HFF-Myc (cell line): ENCODE results near the gene AHCY.
"Not testable (repeated sequence)": the region's sequence is repeated elsewhere in the genome, so short reads cannot be mapped to it uniquely, and the experiment has no call there.

Experiments used
- DNase-seq: peaks from one replicate; pipeline ENCODE4 v3.0.0-alpha.2; 2011; ENCODE audit warnings: low read depth; ENCODE audit errors: extremely low read depth
- H3K4me3 ChIP-seq: replicated peaks from 2 replicates; pipeline ENCODE4 v1.5.1; 2011; ENCODE audit warnings: low read depth, mild to moderate bottlenecking, control low read depth, low read length
- TF ChIP-seq, protein P1 (sequence below): IDR thresholded peaks from 2 replicates; pipeline ENCODE4 v1.5.1; 2012; ENCODE audit warnings: mild to moderate bottlenecking, low read depth, low read length, control low read depth; ENCODE audit errors: missing control alignments

AHCY gene

DNA sequence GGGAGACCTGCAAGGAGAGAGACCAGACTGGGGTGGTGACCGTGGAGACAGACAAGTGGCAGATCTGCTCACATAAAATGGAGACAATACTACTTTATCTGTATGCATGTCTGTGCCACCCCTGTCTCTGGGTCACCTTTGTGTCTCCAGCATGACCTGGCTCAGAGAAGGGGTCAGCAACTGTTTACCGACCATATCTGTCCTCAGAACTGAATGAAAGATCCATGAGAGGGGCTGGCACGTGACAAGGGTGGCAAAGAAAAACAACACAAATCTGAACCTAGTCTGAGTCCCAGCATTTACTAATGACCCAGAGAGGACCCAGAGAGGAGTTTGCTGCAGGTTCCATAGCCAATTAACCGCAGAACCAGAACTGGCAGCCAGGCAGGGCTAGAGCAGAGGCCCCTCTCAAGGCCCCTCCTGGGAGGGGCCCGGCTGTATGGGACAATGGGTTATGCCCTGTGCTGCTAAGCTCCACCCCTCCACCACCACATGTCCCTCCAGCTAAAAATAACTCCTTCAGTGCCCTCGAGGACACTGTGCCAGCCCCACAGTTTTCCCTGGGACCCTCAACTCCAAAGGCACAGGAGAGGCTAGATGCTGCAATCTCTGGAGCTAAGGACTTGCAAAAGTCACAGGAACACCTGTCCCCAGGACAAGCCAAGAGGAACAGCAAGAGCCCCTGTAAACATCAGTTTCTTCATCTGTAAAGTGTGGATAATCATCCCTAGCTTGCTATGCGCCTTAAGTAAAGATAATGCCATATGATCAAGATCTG lies 2.2 kb downstream of the AHCY start:
- peak overlapping the region; percentile 90 for H3K4me3 ChIP-seq
- no peak for DNase-seq
- TF ChIP-seq, protein P1, sequence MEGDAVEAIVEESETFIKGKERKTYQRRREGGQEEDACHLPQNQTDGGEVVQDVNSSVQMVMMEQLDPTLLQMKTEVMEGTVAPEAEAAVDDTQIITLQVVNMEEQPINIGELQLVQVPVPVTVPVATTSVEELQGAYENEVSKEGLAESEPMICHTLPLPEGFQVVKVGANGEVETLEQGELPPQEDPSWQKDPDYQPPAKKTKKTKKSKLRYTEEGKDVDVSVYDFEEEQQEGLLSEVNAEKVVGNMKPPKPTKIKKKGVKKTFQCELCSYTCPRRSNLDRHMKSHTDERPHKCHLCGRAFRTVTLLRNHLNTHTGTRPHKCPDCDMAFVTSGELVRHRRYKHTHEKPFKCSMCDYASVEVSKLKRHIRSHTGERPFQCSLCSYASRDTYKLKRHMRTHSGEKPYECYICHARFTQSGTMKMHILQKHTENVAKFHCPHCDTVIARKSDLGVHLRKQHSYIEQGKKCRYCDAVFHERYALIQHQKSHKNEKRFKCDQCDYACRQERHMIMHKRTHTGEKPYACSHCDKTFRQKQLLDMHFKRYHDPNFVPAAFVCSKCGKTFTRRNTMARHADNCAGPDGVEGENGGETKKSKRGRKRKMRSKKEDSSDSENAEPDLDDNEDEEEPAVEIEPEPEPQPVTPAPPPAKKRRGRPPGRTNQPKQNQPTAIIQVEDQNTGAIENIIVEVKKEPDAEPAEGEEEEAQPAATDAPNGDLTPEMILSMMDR: no peak

DNA sequence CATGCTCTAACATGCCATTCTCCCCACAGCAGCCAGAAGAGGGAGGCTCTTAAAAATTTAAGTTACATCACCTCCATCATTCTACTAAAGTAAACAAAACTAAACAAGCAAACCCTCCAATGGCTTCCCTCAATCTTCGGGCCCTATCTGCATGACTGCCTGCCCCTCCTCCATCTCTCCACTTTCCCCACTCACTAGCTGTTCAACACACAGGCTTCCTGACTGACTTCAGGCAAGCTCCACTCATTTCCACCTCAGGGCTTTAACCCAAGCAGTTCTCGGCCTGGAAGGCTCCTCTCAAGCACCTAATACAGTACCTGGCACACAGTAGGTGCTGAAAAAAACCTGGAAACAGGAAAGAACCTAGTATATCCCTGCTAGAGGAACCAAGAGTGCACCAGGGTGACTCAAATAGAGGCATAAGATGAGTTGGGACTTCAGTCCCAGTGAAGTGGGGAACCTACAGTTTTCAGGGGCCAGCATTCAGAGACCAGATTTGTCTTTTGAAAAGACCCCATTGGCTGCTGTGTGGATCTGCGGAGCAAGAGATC lies 2.8 kb downstream of the AHCY start:
- DNase-seq: no peak
- peak overlapping the region; percentile 90 for H3K4me3 ChIP-seq
- TF ChIP-seq, protein P1: no peak

GRCh38 chr20:34299556-34300255 lies 3.4 kb downstream of the AHCY start:
- no peak for DNase-seq
- TF ChIP-seq, protein P1: no peak
- no peak overlapping the region for H3K4me3 ChIP-seq

- not testable (repeated sequence) for H3K4me3 ChIP-seq, DNase-seq
- TF ChIP-seq, protein P1: peak; percentile 27
Measured at GRCh38 chr20:34298294-34298784, 4.8 kb downstream of the AHCY start.

GRCh38 chr20:34296468-34296867 lies 6.7 kb downstream of the AHCY start:
- no peak overlapping the region for H3K4me3 ChIP-seq
- TF ChIP-seq, protein P1: no peak
- no peak for DNase-seq

- no peak for DNase-seq
- TF ChIP-seq, protein P1: no peak
Measured at GRCh38 chr20:34295284-34295683, 7.9 kb downstream of the AHCY start.

More at GRCh38 chr20:34295284-34295683, 7.9 kb downstream of the AHCY start:
- no peak overlapping the region for H3K4me3 ChIP-seq
